HepG2 (cell line): Measurements from ENCODE around the gene LRP10. TPM values are rescaled to one million over a fixed set of nuclear protein-coding genes. Genes with fewer than 3 reads are reported as not detected.

Source experiments
- ADNP ChIP-seq: sonication (generic); formaldehyde crosslinking; IDR thresholded peaks from 2 replicates; pipeline ENCODE4 v1.4.0; 2020; ENCODE audit warnings: missing genetic modification reagents
- CAMTA2 ChIP-seq: sonication (generic); formaldehyde crosslinking; IDR thresholded peaks from 2 replicates; pipeline ENCODE4 v1.4.0; 2020; ENCODE audit warnings: mild to moderate bottlenecking, missing genetic modification reagents, borderline replicate concordance
- ISX ChIP-seq: sonication (generic); formaldehyde crosslinking; conservative IDR thresholded peaks from 2 replicates; pipeline ENCODE4 v1.5.0; 2020; ENCODE audit warnings: missing genetic modification reagents
- MBD4 ChIP-seq: IDR thresholded peaks from 2 replicates; pipeline ENCODE4 v1.6.1; 2012; ENCODE audit warnings: low read length, inconsistent platforms, borderline replicate concordance
- MTF2 ChIP-seq: sonication (generic); formaldehyde crosslinking; IDR thresholded peaks from 2 replicates; pipeline ENCODE4 v1.5.0; 2020; ENCODE audit warnings: missing genetic modification reagents, borderline replicate concordance
- SRY ChIP-seq: sonication (generic); formaldehyde crosslinking; IDR thresholded peaks from 2 replicates; pipeline ENCODE4 v1.8.0; 2022; ENCODE audit warnings: mild to moderate bottlenecking, missing genetic modification reagents
- TBX2 ChIP-seq: sonication (generic); formaldehyde crosslinking; IDR thresholded peaks from 2 replicates; pipeline ENCODE4 v1.5.0; 2020; ENCODE audit warnings: missing genetic modification reagents, mild to moderate bottlenecking, borderline replicate concordance
- THYN1 ChIP-seq: sonication (generic); formaldehyde crosslinking; IDR thresholded peaks from 2 replicates; pipeline ENCODE4 v1.8.1; 2023; ENCODE audit warnings: low read depth, mild to moderate bottlenecking, moderate library complexity, missing genetic modification reagents, borderline replicate concordance
- YEATS4 ChIP-seq: sonication (generic); formaldehyde crosslinking; IDR thresholded peaks from 2 replicates; pipeline ENCODE4 v1.4.0; 2020; ENCODE audit warnings: missing genetic modification reagents, borderline replicate concordance
- ZNF274 ChIP-seq: sonication (generic); formaldehyde crosslinking; IDR thresholded peaks from 2 replicates; pipeline ENCODE4 v1.5.1; 2020; ENCODE audit warnings: mild to moderate bottlenecking, missing genetic modification reagents
- polyA plus RNA-seq, 8 experiments: library from polyadenylated mRNA; depleted of rRNA in 3 of 8; stranded (reverse) in 7 of 8; unstranded in 1 of 8; fragments of >200 nt; fragmentation: Illumina TruSeq in 4 of 8; extraction: Trizol in 4 of 8; gene quantifications; 2 replicates each; pipeline versions ENCODE4 v1.2.1 to v1.2.3, GENCODE V29; 2011 to 2016; ENCODE audit warnings: low read depth in 4 of 8, missing spikeins in 1 of 8, mixed read lengths in 1 of 8; ENCODE audit not compliant: insufficient read depth in 1 of 8
- total RNA-seq, 5 experiments: library from RNA; depleted of rRNA; stranded (reverse); fragments of >200 nt; fragmentation: Illumina TruSeq; extraction: Trizol; gene quantifications; 2 replicates each; pipeline ENCODE4 v1.2.3, GENCODE V29; 2016; ENCODE audit warnings: low read depth in 1 of 5
- TF ChIP-seq, protein P1 (sequence below): sonication (generic); formaldehyde crosslinking; IDR thresholded peaks from 2 replicates; pipeline ENCODE4 v1.9.0; 2021; ENCODE audit warnings: mild to moderate bottlenecking, missing genetic modification reagents
- TF ChIP-seq, protein P2 (sequence below): sonication (generic); formaldehyde crosslinking; IDR thresholded peaks from 2 replicates; pipeline ENCODE4 v1.4.0; 2020; ENCODE audit warnings: missing genetic modification reagents, borderline replicate concordance
- TF ChIP-seq, protein P3 (sequence below): sonication (generic); formaldehyde crosslinking; IDR thresholded peaks from 2 replicates; pipeline ENCODE4 v1.8.1; 2023; ENCODE audit warnings: mild to moderate bottlenecking, missing genetic modification reagents
- TF ChIP-seq, protein P4 (sequence below): sonication (generic); formaldehyde crosslinking; IDR thresholded peaks from 2 replicates; pipeline ENCODE4 v1.5.0; 2020; ENCODE audit warnings: missing genetic modification reagents, mild to moderate bottlenecking, borderline replicate concordance

Gene LRP10
- total and polyA plus RNA-seq, 2 of the 13 experiments (the other 11 are each of a cell fraction or from before 2014, with no cell fraction given), result 16.9 to 45.2 TPM

DNA sequence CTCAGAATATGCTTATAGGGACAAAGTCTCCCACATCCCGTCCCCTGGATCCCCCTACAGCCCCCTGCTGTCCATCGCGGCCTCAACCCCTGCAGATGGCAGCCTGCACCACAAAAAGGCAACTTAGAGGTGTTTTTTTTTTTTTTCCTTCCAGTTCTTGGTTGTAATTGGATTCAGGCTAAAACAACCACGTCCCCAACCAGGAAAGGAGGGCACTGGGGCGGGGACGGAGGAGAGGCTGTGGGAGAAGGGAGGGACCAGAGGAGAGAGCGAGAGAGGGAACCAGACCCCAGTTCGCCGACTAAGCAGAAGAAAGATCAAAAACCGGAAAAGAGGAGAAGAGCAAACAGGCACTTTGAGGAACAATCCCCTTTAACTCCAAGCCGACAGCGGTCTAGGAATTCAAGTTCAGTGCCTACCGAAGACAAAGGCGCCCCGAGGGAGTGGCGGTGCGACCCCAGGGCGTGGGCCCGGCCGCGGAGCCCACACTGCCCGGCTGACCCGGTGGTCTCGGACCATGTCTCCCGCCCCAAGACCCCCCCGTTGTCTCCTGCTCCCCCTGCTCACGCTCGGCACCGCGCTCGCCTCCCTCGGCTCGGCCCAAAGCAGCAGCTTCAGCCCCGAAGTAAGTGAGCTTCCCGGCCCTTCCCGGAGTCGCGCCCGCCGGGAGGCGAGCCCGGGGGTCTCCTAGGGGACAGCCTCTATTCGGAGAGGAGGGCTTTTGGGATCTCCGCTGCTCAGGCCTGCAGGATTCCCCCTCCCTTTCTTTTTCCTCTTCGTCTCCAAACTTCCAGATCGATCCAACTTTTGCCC is 35.0 kb upstream of the LRP10 start, which contains the start of gene MMP14 (continued):
- TF ChIP-seq, protein P1, sequence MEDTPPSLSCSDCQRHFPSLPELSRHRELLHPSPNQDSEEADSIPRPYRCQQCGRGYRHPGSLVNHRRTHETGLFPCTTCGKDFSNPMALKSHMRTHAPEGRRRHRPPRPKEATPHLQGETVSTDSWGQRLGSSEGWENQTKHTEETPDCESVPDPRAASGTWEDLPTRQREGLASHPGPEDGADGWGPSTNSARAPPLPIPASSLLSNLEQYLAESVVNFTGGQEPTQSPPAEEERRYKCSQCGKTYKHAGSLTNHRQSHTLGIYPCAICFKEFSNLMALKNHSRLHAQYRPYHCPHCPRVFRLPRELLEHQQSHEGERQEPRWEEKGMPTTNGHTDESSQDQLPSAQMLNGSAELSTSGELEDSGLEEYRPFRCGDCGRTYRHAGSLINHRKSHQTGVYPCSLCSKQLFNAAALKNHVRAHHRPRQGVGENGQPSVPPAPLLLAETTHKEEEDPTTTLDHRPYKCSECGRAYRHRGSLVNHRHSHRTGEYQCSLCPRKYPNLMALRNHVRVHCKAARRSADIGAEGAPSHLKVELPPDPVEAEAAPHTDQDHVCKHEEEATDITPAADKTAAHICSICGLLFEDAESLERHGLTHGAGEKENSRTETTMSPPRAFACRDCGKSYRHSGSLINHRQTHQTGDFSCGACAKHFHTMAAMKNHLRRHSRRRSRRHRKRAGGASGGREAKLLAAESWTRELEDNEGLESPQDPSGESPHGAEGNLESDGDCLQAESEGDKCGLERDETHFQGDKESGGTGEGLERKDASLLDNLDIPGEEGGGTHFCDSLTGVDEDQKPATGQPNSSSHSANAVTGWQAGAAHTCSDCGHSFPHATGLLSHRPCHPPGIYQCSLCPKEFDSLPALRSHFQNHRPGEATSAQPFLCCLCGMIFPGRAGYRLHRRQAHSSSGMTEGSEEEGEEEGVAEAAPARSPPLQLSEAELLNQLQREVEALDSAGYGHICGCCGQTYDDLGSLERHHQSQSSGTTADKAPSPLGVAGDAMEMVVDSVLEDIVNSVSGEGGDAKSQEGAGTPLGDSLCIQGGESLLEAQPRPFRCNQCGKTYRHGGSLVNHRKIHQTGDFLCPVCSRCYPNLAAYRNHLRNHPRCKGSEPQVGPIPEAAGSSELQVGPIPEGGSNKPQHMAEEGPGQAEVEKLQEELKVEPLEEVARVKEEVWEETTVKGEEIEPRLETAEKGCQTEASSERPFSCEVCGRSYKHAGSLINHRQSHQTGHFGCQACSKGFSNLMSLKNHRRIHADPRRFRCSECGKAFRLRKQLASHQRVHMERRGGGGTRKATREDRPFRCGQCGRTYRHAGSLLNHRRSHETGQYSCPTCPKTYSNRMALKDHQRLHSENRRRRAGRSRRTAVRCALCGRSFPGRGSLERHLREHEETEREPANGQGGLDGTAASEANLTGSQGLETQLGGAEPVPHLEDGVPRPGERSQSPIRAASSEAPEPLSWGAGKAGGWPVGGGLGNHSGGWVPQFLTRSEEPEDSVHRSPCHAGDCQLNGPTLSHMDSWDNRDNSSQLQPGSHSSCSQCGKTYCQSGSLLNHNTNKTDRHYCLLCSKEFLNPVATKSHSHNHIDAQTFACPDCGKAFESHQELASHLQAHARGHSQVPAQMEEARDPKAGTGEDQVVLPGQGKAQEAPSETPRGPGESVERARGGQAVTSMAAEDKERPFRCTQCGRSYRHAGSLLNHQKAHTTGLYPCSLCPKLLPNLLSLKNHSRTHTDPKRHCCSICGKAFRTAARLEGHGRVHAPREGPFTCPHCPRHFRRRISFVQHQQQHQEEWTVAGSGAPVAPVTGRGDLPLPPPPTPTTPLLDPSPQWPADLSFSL (CRISPR knock-in tag), result no peak
- TF ChIP-seq ISX (CRISPR knock-in tag) (0 out of 2 replicates have a peak, but pooled peaks have one; percentile 41), MTF2 (CRISPR knock-in tag) (0 out of 2 replicates have a peak, but pooled peaks have one; percentile 10), YEATS4 (CRISPR knock-in tag) (peak; percentile 47; the same call in 1 of the 2 replicates), ZNF274 (CRISPR knock-in tag) (no peak), MBD4 (no peak), CAMTA2 (CRISPR knock-in tag) (peak; percentile 73; the same call in 1 of the 2 replicates), TBX2 (CRISPR knock-in tag) (no peak; the same call in 1 of the 2 replicates), ADNP (CRISPR knock-in tag) (no peak), SRY (CRISPR knock-in tag) (no peak; the same call in 1 of the 2 replicates), THYN1 (0 out of 2 replicates have a peak, but pooled peaks have one; percentile 19)
- TF ChIP-seq, protein P2, sequence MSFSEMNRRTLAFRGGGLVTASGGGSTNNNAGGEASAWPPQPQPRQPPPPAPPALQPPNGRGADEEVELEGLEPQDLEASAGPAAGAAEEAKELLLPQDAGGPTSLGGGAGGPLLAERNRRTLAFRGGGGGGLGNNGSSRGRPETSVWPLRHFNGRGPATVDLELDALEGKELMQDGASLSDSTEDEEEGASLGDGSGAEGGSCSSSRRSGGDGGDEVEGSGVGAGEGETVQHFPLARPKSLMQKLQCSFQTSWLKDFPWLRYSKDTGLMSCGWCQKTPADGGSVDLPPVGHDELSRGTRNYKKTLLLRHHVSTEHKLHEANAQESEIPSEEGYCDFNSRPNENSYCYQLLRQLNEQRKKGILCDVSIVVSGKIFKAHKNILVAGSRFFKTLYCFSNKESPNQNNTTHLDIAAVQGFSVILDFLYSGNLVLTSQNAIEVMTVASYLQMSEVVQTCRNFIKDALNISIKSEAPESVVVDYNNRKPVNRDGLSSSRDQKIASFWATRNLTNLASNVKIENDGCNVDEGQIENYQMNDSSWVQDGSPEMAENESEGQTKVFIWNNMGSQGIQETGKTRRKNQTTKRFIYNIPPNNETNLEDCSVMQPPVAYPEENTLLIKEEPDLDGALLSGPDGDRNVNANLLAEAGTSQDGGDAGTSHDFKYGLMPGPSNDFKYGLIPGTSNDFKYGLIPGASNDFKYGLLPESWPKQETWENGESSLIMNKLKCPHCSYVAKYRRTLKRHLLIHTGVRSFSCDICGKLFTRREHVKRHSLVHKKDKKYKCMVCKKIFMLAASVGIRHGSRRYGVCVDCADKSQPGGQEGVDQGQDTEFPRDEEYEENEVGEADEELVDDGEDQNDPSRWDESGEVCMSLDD, result no peak
- TF ChIP-seq, protein P3, sequence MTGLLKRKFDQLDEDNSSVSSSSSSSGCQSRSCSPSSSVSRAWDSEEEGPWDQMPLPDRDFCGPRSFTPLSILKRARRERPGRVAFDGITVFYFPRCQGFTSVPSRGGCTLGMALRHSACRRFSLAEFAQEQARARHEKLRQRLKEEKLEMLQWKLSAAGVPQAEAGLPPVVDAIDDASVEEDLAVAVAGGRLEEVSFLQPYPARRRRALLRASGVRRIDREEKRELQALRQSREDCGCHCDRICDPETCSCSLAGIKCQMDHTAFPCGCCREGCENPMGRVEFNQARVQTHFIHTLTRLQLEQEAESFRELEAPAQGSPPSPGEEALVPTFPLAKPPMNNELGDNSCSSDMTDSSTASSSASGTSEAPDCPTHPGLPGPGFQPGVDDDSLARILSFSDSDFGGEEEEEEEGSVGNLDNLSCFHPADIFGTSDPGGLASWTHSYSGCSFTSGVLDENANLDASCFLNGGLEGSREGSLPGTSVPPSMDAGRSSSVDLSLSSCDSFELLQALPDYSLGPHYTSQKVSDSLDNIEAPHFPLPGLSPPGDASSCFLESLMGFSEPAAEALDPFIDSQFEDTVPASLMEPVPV (CRISPR knock-in tag), result peak; percentile 60
- TF ChIP-seq, protein P4, sequence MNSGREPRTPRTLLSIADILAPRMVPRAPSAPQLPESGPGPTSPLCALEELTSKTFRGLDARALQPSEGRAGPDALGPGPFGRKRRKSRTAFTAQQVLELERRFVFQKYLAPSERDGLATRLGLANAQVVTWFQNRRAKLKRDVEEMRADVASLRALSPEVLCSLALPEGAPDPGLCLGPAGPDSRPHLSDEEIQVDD (CRISPR knock-in tag), result no peak
